ENCODE data around the gene SHF. TPM values are rescaled to one million over a fixed set of nuclear protein-coding genes. Genes with fewer than 3 reads are reported as not detected.

SHF gene
- total RNA-seq, 2 experiments from 2014 or later = 2.2 to 4.5 TPM

DNA sequence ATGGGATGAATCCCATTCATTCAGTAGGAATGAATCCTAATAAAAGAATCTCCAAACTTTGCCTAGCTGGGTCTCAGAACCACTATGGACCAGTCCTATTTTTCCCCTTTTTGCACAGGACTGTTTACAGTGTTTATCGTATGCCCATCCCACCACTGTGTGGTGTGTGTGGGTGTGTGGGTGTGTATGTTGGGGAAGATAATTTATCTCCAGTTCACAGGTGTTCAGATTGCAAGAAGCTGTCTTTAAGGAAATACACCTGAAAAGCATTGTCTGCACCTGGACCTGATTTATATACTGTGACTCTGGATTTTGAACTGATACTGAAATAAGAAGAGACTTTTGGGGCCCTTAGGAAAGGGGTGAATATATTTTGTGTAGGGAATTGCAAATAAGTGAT lies 24.7 kb upstream of the SHF start:
- H3K4me1 Mint-ChIP-seq = no peaks in the 10 kb centered on the region
- H3K27ac Mint-ChIP-seq = no peak overlapping the region
- H3K9me3 Mint-ChIP-seq (ENCODE audit: low read depth) = no peaks in the 10 kb centered on the region
- H3K27me3 Mint-ChIP-seq = peaks cover 18% of the 10 kb centered on the region
- CTCF ChIA-PET = interaction anchor here (1.0 to 17.2 kb wide), 4 partner anchors 8 to 46 kb away, joined by 3 to 258 read pairs (median 3); no protein-coding TSS in a partner anchor
- no peak for DNase-seq
- no peaks in the 10 kb centered on the region for H3K36me3 Mint-ChIP-seq
- no peak for ATAC-seq
- H3K4me3 Mint-ChIP-seq = no peak overlapping the region

DNA sequence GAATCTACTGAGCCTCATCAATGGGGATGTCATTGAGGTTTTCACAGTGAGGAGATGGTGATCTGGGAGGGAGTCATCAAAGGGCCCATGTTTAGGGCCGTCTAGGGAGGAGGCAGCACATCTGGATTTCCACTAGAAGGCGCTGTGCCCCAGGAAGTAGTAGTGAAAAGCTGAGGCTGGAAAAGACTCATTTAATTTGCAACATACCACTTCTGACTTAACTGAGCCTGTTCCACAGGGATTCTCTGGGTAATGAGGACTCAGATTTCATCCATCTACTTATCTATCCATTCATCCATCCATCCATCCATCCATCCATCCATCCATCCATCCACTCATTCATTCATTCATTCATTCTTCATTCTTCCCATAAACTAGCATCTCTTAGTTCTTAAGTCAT lies 17.4 kb upstream of the SHF start:
- Mint-ChIP-seq H3K4me3 (no peak overlapping the region), H3K27ac (no peak overlapping the region), H3K36me3 (no peaks in the 10 kb centered on the region), H3K27me3 (peaks cover 26% of the 10 kb centered on the region), H3K4me1 (peaks cover 5% of the 10 kb centered on the region), H3K9me3 (ENCODE audit: low read depth) (no peaks in the 10 kb centered on the region)
- peak; percentile 35 for ATAC-seq
- CTCF ChIA-PET = interaction anchor here (0.6 to 17.2 kb wide), 31 partner anchors 8 to 778 kb away, joined by 3 to 258 read pairs (median 5); partner anchors contain the start of gene SHF
- DNase-seq = peak; percentile 81

DNA sequence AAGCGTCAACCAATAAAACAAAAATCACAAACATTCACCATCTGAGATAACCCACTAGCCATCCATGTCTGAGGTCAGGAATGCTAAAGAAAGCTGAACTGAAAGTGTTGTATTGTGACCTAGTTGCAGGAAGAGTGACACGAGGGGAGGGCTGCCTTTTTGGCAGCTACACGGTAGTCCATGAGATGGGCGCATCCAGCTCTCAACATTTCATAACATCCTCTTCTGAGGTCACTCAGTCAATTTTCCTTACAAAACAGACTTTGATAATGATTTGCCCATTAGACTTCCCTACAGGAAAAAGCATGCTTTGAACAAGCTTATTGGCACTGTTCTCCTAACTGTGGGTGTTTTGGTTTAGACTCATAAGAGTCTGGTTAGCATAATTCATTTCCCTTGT lies 15.4 kb upstream of the SHF start:
- CTCF ChIA-PET = interaction anchor here (0.7 to 17.2 kb wide), 8 partner anchors 9 to 255 kb away, joined by 3 to 258 read pairs (median 6); a partner anchor contains a TSS
- Mint-ChIP-seq H3K27me3 (peaks cover 22% of the 10 kb centered on the region), H3K27ac (no peak overlapping the region), H3K4me1 (peaks cover 9% of the 10 kb centered on the region), H3K36me3 (no peaks in the 10 kb centered on the region), H3K9me3 (ENCODE audit: low read depth) (no peaks in the 10 kb centered on the region), H3K4me3 (no peak overlapping the region)
- DNase-seq = no peak
- no peak for ATAC-seq

DNA sequence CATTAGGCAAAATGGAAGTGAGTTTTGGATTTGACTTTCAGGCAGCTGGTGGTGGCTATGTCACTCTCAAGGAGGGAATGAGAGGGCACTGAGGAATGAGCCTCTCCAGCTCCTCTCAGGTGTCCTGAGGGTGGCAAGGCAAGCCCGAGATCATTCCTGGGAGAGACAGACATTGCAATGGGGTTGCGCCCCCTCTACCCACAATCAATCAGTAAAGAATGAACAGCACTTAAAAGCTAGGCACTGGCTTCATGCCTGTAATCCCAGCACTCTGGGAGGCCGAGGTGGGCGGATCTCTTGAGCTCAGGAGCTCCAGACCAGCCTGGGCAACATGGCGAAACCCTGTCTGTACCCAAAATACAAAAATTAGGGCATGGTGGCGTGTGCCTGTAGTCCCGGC lies 14.1 kb upstream of the SHF start:
- Mint-ChIP-seq H3K27me3 (peaks cover 15% of the 10 kb centered on the region), H3K4me3 (no peak overlapping the region), H3K9me3 (ENCODE audit: low read depth) (no peaks in the 10 kb centered on the region), H3K4me1 (peaks cover 15% of the 10 kb centered on the region), H3K36me3 (no peaks in the 10 kb centered on the region), H3K27ac (no peak overlapping the region)
- CTCF ChIA-PET = interaction anchor here (1.0 to 17.2 kb wide), 6 partner anchors 22 to 256 kb away, joined by 3 to 258 read pairs (median 8); no protein-coding TSS in a partner anchor
- no peak for ATAC-seq
- DNase-seq = no peak

DNA sequence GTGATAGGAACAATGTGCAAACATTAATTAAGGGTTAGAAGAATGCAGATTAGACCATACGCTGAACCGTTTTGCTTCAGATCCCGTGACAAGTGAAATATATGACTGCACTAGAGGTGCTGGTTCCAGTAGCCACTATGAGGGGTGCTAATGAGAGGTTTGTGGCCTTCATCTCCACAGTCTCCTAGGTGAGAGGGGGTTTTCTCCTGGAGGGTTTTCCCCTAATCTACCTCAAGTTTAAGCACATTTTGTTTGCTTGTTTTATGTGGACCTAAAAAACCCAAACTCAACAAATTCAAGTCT lies 13.7 kb upstream of the SHF start:
- Mint-ChIP-seq H3K27me3 (peaks cover 11% of the 10 kb centered on the region), H3K9me3 (ENCODE audit: low read depth) (no peaks in the 10 kb centered on the region), H3K4me3 (no peak overlapping the region), H3K27ac (no peak overlapping the region), H3K4me1 (peaks cover 15% of the 10 kb centered on the region), H3K36me3 (no peaks in the 10 kb centered on the region)
- CTCF ChIA-PET = interaction anchor here (0.7 to 17.2 kb wide), 15 partner anchors 11 to 413 kb away, joined by 3 to 258 read pairs (median 4); no protein-coding TSS in a partner anchor
- DNase-seq (no peak), ATAC-seq (no peak)

DNA sequence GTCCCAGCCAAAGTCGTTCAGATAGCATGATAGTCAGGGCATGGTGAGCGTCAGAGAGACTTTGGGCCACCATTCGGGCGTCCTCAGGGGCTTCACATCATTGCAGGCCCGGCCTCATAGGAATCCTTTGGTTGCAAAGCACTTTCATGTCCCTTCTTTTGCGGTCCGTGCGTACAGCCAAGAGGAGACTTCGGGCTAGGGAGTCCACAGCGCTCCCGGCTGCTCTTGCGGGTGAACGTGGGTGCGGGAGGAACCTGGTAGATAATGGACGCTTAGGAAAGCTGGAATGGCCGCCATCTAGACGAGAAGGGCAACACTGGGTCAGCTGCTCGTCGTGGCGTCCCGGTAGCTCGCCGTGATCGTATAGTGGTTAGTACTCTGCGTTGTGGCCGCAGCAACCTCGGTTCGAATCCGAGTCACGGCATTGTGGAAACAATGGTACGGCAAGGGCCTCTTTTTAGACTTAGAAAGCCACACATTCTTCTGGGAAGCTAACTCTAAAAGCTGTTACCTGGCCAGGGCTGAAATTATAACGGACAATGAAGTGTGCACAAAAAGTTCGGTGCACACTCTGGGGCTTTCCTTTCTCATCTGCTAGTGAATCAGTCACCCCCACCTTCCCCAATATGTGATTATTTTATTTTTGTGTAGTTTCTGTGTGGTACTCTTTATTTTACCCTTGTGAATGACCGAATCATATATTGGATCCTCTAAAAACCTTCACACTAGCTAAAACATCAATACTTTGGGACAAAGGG lies 13.2 kb upstream of the SHF start:
- ATAC-seq (peak; percentile 5), DNase-seq (peak; percentile 87)
- H3K36me3 Mint-ChIP-seq = no peaks in the 10 kb centered on the region
- H3K27ac Mint-ChIP-seq = no peak overlapping the region
- H3K9me3 Mint-ChIP-seq (ENCODE audit: low read depth) = no peaks in the 10 kb centered on the region
- CTCF ChIA-PET = interaction anchor here (0.7 to 17.2 kb wide), 19 partner anchors 9 to 413 kb away, joined by 3 to 258 read pairs (median 3); a partner anchor contains a TSS
- H3K27me3 Mint-ChIP-seq = peaks cover 9% of the 10 kb centered on the region
- no peak overlapping the region for H3K4me3 Mint-ChIP-seq
- peaks cover 15% of the 10 kb centered on the region for H3K4me1 Mint-ChIP-seq

DNA sequence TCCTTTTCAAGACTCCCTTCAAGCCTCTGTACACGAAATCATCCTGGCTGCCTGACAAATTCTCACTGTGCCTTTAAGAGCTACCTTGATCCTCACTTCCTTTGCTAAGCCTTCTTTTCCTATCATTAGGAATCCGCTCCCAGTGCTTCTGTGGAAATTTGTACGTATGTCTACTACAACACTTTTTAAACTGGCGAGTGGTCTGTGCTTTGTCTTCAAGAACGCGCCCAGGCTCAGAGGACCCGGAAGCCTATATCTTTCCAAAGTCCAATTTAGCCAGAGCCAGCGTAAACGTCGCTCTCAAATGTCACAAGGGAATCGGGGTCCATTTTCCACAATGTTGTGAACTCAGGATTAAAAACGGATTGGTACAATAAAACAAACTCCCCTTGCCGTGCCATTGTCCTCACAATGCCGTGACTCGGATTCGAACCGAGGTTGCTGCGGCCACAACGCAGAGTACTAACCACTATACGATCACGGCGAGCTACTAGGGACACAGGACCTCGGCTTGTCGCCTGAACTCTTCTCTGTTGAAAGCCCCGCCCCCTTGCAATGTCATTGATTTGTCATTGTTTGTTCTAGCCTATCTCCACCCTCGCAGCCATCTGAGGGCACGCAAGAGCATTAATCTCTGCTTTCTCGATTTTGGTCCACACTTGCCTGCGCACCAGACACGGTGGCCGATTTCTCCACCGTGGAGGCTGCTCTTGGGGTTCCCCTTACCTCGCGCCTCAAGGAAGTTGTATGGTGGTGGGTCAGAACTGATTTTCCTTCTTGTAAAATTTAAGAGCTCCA lies 12.4 kb upstream of the SHF start:
- peak; percentile 59 for ATAC-seq
- peaks cover 9% of the 10 kb centered on the region for H3K27me3 Mint-ChIP-seq
- H3K9me3 Mint-ChIP-seq (ENCODE audit: low read depth) = no peaks in the 10 kb centered on the region
- H3K36me3 Mint-ChIP-seq = no peaks in the 10 kb centered on the region
- no peak overlapping the region for H3K27ac Mint-ChIP-seq
- H3K4me1 Mint-ChIP-seq = peaks cover 13% of the 10 kb centered on the region
- DNase-seq = peak; percentile 98
- no peak overlapping the region for H3K4me3 Mint-ChIP-seq
- CTCF ChIA-PET = interaction anchor here (0.7 to 17.2 kb wide), 19 partner anchors 13 to 912 kb away, joined by 3 to 258 read pairs (median 4); partner anchors contain the start of genes GOLM2 and SQOR

DNA sequence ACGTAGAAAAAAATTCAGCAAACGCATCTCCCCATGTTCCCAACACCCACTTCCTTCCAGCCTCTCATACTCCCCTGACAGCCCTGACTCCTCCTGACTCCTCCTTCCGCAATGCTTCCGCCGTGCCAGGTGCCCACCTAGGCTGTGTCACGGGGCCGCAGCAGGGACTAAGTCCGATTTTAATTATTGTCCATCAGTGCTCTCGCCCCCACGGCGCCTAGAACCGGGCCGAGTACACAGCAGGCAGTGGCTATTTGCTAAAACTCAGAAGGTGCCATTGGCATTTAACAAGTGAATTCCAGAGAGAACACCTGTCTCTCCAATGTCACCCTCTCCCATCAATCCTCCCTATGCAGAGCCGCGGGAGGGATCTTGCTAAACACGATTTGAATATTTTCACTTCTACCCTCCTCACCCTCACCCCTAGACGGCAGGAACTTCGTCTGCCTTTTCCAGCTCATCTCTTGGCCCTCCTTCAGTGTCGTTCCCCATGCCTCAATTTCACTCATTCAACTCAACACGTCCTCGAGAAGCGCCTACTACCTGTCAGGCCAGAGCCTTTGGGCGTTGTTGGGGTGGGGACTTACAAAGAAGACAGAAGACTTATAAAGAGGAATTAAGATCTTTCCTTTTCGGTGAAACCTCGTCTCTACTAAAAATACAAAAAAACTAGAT lies 11.5 kb upstream of the SHF start:
- ATAC-seq (peak; percentile 0), DNase-seq (peak; percentile 69)
- CTCF ChIA-PET = interaction anchor here (0.7 to 17.2 kb wide), 10 partner anchors 11 to 911 kb away, joined by 3 to 258 read pairs (median 4); partner anchors contain the start of genes GOLM2, SHF and SQOR
- Mint-ChIP-seq H3K36me3 (no peaks in the 10 kb centered on the region), H3K4me1 (peaks cover 10% of the 10 kb centered on the region), H3K9me3 (ENCODE audit: low read depth) (no peaks in the 10 kb centered on the region), H3K27ac (no peak overlapping the region), H3K27me3 (peaks cover 9% of the 10 kb centered on the region), H3K4me3 (no peak overlapping the region)

DNA sequence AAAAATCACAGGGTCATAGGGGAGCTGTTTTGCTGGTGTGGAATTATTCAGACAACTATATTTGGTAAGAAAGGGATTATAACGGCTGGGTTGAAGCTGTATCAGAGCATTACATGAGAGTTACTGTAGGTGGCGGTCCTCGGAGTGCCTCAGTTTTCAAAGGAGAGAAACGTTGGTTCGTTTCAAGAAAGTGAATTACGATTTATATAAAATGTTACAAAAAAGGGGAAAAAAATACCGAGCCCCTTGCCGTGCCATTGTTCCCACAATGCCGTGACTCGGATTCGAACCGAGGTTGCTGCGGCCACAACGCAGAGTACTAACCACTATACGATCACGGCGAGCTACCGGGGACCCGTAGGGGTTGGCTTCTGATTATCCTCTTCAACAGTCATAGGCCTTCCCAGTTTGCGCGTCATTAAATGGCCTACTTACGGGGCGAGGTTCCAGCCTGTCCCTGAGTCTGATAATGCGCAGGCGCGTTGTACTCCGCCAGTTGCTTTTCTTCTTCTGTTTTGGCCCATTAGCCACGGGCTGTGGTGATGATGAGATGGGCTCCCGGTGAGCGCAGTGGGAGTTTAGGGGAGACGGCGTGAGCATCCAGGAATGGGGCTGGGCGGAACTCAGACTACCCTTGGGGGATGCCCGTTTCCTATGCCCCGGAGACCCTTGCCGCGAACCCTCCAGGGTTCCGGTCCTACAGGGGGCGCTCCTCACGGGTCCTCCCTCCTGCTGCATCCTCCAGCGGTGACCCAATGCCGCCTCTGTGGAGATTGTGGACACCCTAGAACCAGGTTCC lies 10.8 kb upstream of the SHF start:
- H3K36me3 Mint-ChIP-seq = no peaks in the 10 kb centered on the region
- peak; percentile 97 for DNase-seq
- peaks cover 5% of the 10 kb centered on the region for H3K27me3 Mint-ChIP-seq
- H3K4me1 Mint-ChIP-seq = peaks cover 10% of the 10 kb centered on the region
- H3K9me3 Mint-ChIP-seq (ENCODE audit: low read depth) = no peaks in the 10 kb centered on the region
- H3K4me3 Mint-ChIP-seq = no peak overlapping the region
- H3K27ac Mint-ChIP-seq = no peak overlapping the region
- CTCF ChIA-PET = interaction anchor here (0.5 to 17.2 kb wide), 17 partner anchors 9 to 388 kb away, joined by 3 to 258 read pairs (median 4); partner anchors contain the start of gene SHF
- peak; percentile 74 for ATAC-seq

DNA sequence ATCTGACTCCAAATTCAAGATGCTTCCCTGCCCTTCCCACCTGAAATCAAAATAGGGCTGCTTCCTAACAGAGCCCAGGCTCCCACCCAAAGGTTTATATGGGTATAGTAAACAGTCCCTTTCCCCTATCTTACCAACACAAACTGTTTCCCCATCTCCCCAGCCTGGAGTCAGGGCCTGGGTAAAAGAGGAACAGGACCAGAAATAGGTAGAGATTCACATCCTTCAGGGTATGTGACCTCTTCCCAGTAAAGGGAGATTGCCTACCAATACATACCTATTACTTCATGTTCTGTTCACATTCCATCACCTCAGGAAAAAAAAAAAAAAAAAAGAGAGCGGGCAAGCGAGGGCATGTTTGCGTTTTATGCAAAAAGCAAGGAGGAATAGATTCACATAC lies 9.7 kb upstream of the SHF start:
- CTCF ChIA-PET = interaction anchor here (0.9 to 17.2 kb wide), 11 partner anchors 12 to 424 kb away, joined by 3 to 258 read pairs (median 4); a partner anchor contains a TSS
- Mint-ChIP-seq H3K4me1 (peaks cover 10% of the 10 kb centered on the region), H3K27me3 (peaks cover 1% of the 10 kb centered on the region), H3K36me3 (no peaks in the 10 kb centered on the region), H3K4me3 (no peak overlapping the region), H3K9me3 (ENCODE audit: low read depth) (no peaks in the 10 kb centered on the region), H3K27ac (peak overlapping the region; percentile 81)
- DNase-seq (no peak), ATAC-seq (no peak)

DNA sequence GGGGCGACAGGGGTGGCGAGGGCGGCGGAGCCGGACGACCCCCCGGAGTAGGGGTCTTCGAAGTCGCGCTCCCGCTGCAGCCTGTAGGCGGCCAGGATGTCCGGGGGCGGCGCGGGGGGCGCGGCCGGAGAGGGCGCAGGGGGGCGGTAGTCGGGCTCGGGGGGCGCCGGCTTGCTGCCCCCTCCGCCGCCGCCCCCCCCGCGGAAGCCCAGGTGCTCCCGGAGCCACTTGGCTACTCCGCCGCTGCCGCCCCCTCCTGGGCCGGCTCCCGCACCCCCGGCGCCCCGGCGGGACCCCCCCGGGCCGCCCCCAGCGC lies 230 bp downstream of the SHF start:
- Mint-ChIP-seq H3K27me3 (peaks cover 21% of the 10 kb centered on the region), H3K9me3 (ENCODE audit: low read depth) (no peaks in the 10 kb centered on the region), H3K36me3 (no peaks in the 10 kb centered on the region), H3K4me3 (no peak overlapping the region), H3K27ac (no peak overlapping the region), H3K4me1 (peaks cover 7% of the 10 kb centered on the region)
- DNase-seq = no peak
- CTCF ChIA-PET = interaction anchor here (0.8 to 1.5 kb wide), 2 partner anchors 11 to 17 kb away, joined by 4 to 5 read pairs; no protein-coding TSS in a partner anchor
- peak; percentile 8 for ATAC-seq

DNA sequence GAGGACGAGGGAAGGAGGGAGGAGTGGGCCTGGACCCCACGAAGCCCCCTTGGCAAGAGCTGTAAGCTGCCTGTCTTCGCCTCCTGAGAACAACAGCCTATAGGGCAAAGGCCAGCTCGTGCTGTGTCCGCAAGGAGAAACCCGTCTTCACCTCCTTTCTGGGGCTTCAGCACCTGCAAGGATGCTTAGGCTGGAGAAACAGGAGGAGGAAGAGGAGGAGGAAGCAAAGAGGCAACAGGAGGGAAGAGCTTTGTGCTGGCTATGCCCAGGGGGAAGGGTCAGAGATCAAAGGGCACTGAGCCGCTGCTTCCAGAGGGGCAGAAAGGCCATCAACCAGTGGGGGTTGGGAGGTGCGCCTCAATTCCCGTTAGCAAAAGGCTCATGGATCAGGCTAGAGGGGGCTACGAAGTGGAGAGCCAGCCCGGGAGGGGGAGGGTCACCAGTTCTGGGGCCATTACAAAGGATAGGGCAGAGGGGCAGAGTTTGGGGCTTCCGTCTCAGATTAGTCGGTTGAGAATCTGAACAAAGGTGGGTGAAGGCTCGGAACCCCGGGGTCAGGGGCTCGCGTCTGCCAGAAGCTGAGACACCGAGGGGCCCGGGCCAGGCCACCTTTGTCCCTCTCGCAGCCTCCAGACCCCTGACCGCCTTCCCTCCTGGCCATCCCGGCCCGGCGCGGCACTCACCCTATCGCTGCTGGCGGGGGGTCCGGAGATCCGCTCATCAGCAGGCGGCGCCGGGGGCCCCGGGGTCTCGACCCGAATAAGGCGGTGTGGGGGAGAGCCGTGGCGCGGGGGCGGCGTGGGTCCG lies 792 bp downstream of the SHF start:
- Mint-ChIP-seq H3K36me3 (no peaks in the 10 kb centered on the region), H3K4me1 (peaks cover 7% of the 10 kb centered on the region), H3K9me3 (ENCODE audit: low read depth) (no peaks in the 10 kb centered on the region), H3K4me3 (peak overlapping the region; percentile 49), H3K27me3 (peaks cover 21% of the 10 kb centered on the region), H3K27ac (no peak overlapping the region)
- ATAC-seq = no peak
- no peak for DNase-seq
- CTCF ChIA-PET = interaction anchor here (0.7 to 1.5 kb wide), 4 partner anchors 14 to 24 kb away, joined by 3 to 7 read pairs (median 5); no protein-coding TSS in a partner anchor

All from activated CD8-positive, alpha-beta memory T cell treated with anti-CD3 and anti-CD28 coated beads, Interleukin-2, amount 10 ng/mL, durations not matched to agents 7 days and 5 days (primary cell).